Panc1 (cell line): Measurements from ENCODE around the gene OXCT2.

ENCODE experiments used
- POLR2AphosphoS5 ChIP-seq: IDR thresholded peaks from 2 replicates; pipeline ENCODE4 v1.6.1; 2012; ENCODE audit warnings: mild to moderate bottlenecking, low read depth, low read length, moderate library complexity
- REST ChIP-seq, 2 experiments: IDR thresholded peaks; 2 replicates each; pipeline ENCODE4 v1.6.1; 2011 to 2012; ENCODE audit warnings: low read depth in 2 of 2, control low read depth in 1 of 2, low read length in 1 of 2, mild to moderate bottlenecking in 1 of 2, moderate library complexity in 1 of 2; ENCODE audit not compliant: insufficient read depth in 1 of 2
- SIN3A ChIP-seq: IDR thresholded peaks from 2 replicates; pipeline ENCODE4 v1.6.1; 2012; ENCODE audit warnings: low read depth, mild to moderate bottlenecking, low read length, moderate library complexity, borderline replicate concordance; ENCODE audit not compliant: insufficient read depth
- TCF7L2 ChIP-seq: IDR thresholded peaks from 2 replicates; pipeline ENCODE4 v1.6.1; 2011; ENCODE audit warnings: mild to moderate bottlenecking, low read depth, low read length, inconsistent platforms
- TF ChIP-seq, protein P1 (sequence below): fragments of 450-650 bp; IDR thresholded peaks from 2 replicates; pipeline ENCODE4 v1.5.1; 2017; ENCODE audit warnings: mild to moderate bottlenecking

DNA sequence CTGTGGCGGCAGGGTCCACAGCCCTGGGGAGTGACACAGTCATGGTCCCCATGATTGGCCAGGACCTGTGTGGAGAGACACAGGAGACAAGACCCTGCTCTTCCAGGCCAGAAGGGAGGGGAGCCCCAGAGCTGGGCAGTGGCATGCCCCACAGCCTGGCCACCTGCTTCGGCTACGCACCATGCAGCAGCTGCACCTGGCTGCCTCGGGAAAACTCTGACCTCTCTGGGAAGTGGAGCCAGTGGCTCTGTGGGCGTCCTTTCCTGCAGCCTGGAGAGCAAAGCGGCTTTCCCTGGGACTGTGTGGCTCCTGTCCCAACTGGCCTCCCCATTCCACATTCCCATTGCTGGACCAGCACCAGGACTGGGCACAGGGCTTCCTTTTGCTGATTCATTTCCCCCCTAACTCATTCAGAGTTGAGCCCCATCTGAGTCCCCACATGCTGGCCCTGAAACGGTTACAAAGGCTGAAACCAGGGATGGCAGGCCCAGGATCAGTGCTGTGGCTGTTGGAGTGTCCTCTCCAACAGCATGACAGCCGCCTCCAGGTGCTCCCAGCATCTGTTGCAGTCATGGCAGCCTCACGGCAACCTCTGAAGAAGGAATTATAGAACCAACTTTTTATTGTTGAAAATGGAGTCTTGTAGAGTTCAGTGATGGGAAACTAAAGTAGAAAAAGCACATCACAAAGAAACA lies 15.0 kb downstream of the OXCT2 start:
- no peak for TF ChIP-seq POLR2AphosphoS5
- TF ChIP-seq, protein P1, sequence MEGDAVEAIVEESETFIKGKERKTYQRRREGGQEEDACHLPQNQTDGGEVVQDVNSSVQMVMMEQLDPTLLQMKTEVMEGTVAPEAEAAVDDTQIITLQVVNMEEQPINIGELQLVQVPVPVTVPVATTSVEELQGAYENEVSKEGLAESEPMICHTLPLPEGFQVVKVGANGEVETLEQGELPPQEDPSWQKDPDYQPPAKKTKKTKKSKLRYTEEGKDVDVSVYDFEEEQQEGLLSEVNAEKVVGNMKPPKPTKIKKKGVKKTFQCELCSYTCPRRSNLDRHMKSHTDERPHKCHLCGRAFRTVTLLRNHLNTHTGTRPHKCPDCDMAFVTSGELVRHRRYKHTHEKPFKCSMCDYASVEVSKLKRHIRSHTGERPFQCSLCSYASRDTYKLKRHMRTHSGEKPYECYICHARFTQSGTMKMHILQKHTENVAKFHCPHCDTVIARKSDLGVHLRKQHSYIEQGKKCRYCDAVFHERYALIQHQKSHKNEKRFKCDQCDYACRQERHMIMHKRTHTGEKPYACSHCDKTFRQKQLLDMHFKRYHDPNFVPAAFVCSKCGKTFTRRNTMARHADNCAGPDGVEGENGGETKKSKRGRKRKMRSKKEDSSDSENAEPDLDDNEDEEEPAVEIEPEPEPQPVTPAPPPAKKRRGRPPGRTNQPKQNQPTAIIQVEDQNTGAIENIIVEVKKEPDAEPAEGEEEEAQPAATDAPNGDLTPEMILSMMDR: no peak
- no peak for TF ChIP-seq TCF7L2
- TF ChIP-seq REST (IDR thresholded peaks at IDR 0.05; ENCODE audit: insufficient read depth in 1 of 2, low read depth in 2 of 2, low read length in 1 of 2): no peak
- no peak for TF ChIP-seq SIN3A
